ENCODE results near the gene BICD2. TPM values are rescaled to one million over a fixed set of nuclear protein-coding genes. Genes with fewer than 3 reads are reported as not detected.

BICD2 gene
- total and polyA plus RNA-seq, 2 donors (not counting 1 experiment from before 2014, with no cell fraction given), result 9.1 to 35.8 TPM

- H4K20me1 ChIP-seq (ENCODE audit: control insufficient read depth, extremely low read depth, insufficient read depth, low read length), result no peaks in the 10 kb centered on the region
- DNase-seq (ENCODE audit: low read depth in 2 of 2), result peak in 1 of 2 donors; percentile 39
- H3K9ac ChIP-seq (ENCODE audit: insufficient read depth, low read length), result no peak overlapping the region
- H3K4me1 ChIP-seq (ENCODE audit: control insufficient read depth, extremely low read depth, insufficient read depth, low read length), result peaks cover 32% of the 10 kb centered on the region
- H3K4me3 ChIP-seq (replicated peaks in 1 of 4; ENCODE audit: control extremely low read depth in 1 of 4, insufficient read depth in 1 of 4, low read depth in 3 of 4, low read length in 4 of 4), result no peak overlapping the region
- H3K27me3 ChIP-seq (ENCODE audit: control insufficient read depth, insufficient read depth, low read length), result no peaks in the 10 kb centered on the region
- H3K9me3 ChIP-seq (ENCODE audit: control insufficient read depth, insufficient read depth, low read depth, low read length), result no peaks in the 10 kb centered on the region
- peak overlapping the region; percentile 11 for H3K4me2 ChIP-seq (ENCODE audit: extremely low read depth, insufficient read depth, low read length)
- H2AFZ ChIP-seq (ENCODE audit: low read length), result no peak overlapping the region
- H3K79me2 ChIP-seq (ENCODE audit: control insufficient read depth, insufficient read depth, low read length), result peaks cover 77% of the 10 kb centered on the region
- no peak for TF ChIP-seq EZH2 (IDR thresholded peaks at IDR 0.05; ENCODE audit: low read length, missing control alignments)
- H3K27ac ChIP-seq (ENCODE audit: insufficient read depth, low read length), result peak overlapping the region; percentile 51
- H3K36me3 ChIP-seq (ENCODE audit: control insufficient read depth, insufficient read depth, low read length), result no peaks in the 10 kb centered on the region
Observed at GRCh38 chr9:92747459-92748232, 17.0 kb downstream of the BICD2 start.

- Histone ChIP-seq H3K27ac (ENCODE audit: insufficient read depth, low read length) (peak overlapping the region; percentile 51), H3K36me3 (ENCODE audit: control insufficient read depth, insufficient read depth, low read length) (no peaks in the 10 kb centered on the region), H3K79me2 (ENCODE audit: control insufficient read depth, insufficient read depth, low read length) (peaks cover 75% of the 10 kb centered on the region), H3K9me3 (ENCODE audit: control insufficient read depth, insufficient read depth, low read depth, low read length) (no peaks in the 10 kb centered on the region), H3K27me3 (ENCODE audit: control insufficient read depth, insufficient read depth, low read length) (no peaks in the 10 kb centered on the region), H3K4me3 (replicated peaks in 1 of 4; ENCODE audit: control extremely low read depth in 1 of 4, insufficient read depth in 1 of 4, low read depth in 3 of 4, low read length in 4 of 4) (no peak overlapping the region), H3K9ac (ENCODE audit: insufficient read depth, low read length) (no peak overlapping the region), H3K4me2 (ENCODE audit: extremely low read depth, insufficient read depth, low read length) (peak overlapping the region; percentile 2), H2AFZ (ENCODE audit: low read length) (no peak overlapping the region), H4K20me1 (ENCODE audit: control insufficient read depth, extremely low read depth, insufficient read depth, low read length) (no peaks in the 10 kb centered on the region), H3K4me1 (ENCODE audit: control insufficient read depth, extremely low read depth, insufficient read depth, low read length) (peaks cover 32% of the 10 kb centered on the region)
- TF ChIP-seq EZH2 (IDR thresholded peaks at IDR 0.05; ENCODE audit: low read length, missing control alignments) (no peak), CTCF (conservative IDR thresholded peaks at IDR 0.05 in 1 of 2, IDR thresholded peaks at IDR 0.05 in 1 of 2; ENCODE audit: low read depth in 1 of 2, low read length in 2 of 2) (no peak)
- DNase-seq (ENCODE audit: low read depth in 2 of 2), result peak in 1 of 2 donors; percentile 60
Observed at GRCh38 chr9:92746567-92747458, 17.8 kb downstream of the BICD2 start.

- H3K4me1 ChIP-seq (ENCODE audit: control insufficient read depth, extremely low read depth, insufficient read depth, low read length), result peaks cover 32% of the 10 kb centered on the region
- no peak overlapping the region for H2AFZ ChIP-seq (ENCODE audit: low read length)
- H3K36me3 ChIP-seq (ENCODE audit: control insufficient read depth, insufficient read depth, low read length), result no peaks in the 10 kb centered on the region
- no peak for DNase-seq (ENCODE audit: low read depth in 2 of 2)
- H4K20me1 ChIP-seq (ENCODE audit: control insufficient read depth, extremely low read depth, insufficient read depth, low read length), result no peaks in the 10 kb centered on the region
- no peak overlapping the region for H3K4me3 ChIP-seq (replicated peaks in 1 of 4; ENCODE audit: control extremely low read depth in 1 of 4, insufficient read depth in 1 of 4, low read depth in 3 of 4, low read length in 4 of 4)
- TF ChIP-seq EZH2 (IDR thresholded peaks at IDR 0.05; ENCODE audit: low read length, missing control alignments) (no peak), CTCF (conservative IDR thresholded peaks at IDR 0.05 in 1 of 2, IDR thresholded peaks at IDR 0.05 in 1 of 2; ENCODE audit: low read depth in 1 of 2, low read length in 2 of 2) (no peak)
- H3K4me2 ChIP-seq (ENCODE audit: extremely low read depth, insufficient read depth, low read length), result no peak overlapping the region
- H3K79me2 ChIP-seq (ENCODE audit: control insufficient read depth, insufficient read depth, low read length), result peaks cover 75% of the 10 kb centered on the region
- no peaks in the 10 kb centered on the region for H3K9me3 ChIP-seq (ENCODE audit: control insufficient read depth, insufficient read depth, low read depth, low read length)
- H3K27ac ChIP-seq (ENCODE audit: insufficient read depth, low read length), result no peak overlapping the region
- H3K27me3 ChIP-seq (ENCODE audit: control insufficient read depth, insufficient read depth, low read length), result no peaks in the 10 kb centered on the region
- no peak overlapping the region for H3K9ac ChIP-seq (ENCODE audit: insufficient read depth, low read length)
Observed at GRCh38 chr9:92745881-92746280, 18.8 kb downstream of the BICD2 start.
